ENCODE results near the gene PEA15.

PEA15 gene

GRCh38 chr1:160171354-160171753, 33.8 kb upstream of the PEA15 start:
- TF ChIP-seq MAX (IDR thresholded peaks at IDR 0.05; ENCODE audit: low read depth, low read length) (no peak), MYC (IDR thresholded peaks at IDR 0.05; ENCODE audit: low read depth, low read length) (no peak), CTCF (IDR thresholded peaks at IDR 0.05; ENCODE audit: low read depth, low read length) (no peak), POLR2A (IDR thresholded peaks at IDR 0.05; ENCODE audit: extremely low read depth, insufficient read length) (no peak)
- H3K4me3 ChIP-seq (ENCODE audit: low read depth, low read length), result no peak overlapping the region
- no peak for DNase-seq (ENCODE audit: low read depth)

GRCh38 chr1:160171980-160172379, 33.2 kb upstream of the PEA15 start:
- DNase-seq (ENCODE audit: low read depth), result no peak
- H3K4me3 ChIP-seq (ENCODE audit: low read depth, low read length), result no peak overlapping the region
- TF ChIP-seq CTCF (IDR thresholded peaks at IDR 0.05; ENCODE audit: low read depth, low read length), result no peak
- no peak for TF ChIP-seq MAX (IDR thresholded peaks at IDR 0.05; ENCODE audit: low read depth, low read length)
- no peak for TF ChIP-seq POLR2A (IDR thresholded peaks at IDR 0.05; ENCODE audit: extremely low read depth, insufficient read length)

GRCh38 chr1:160177231-160177630, 28.0 kb upstream of the PEA15 start:
- TF ChIP-seq POLR2A (IDR thresholded peaks at IDR 0.05; ENCODE audit: extremely low read depth, insufficient read length) (no peak), CTCF (IDR thresholded peaks at IDR 0.05; ENCODE audit: low read depth, low read length) (no peak), MYC (IDR thresholded peaks at IDR 0.05; ENCODE audit: low read depth, low read length) (no peak), MAX (IDR thresholded peaks at IDR 0.05; ENCODE audit: low read depth, low read length) (no peak)
- DNase-seq (ENCODE audit: low read depth), result no peak
- no peak overlapping the region for H3K4me3 ChIP-seq (ENCODE audit: low read depth, low read length)

GRCh38 chr1:160177667-160178066, 27.5 kb upstream of the PEA15 start:
- no peak for TF ChIP-seq POLR2A (IDR thresholded peaks at IDR 0.05; ENCODE audit: extremely low read depth, insufficient read length)
- TF ChIP-seq MAX (IDR thresholded peaks at IDR 0.05; ENCODE audit: low read depth, low read length), result no peak
- no peak for TF ChIP-seq CTCF (IDR thresholded peaks at IDR 0.05; ENCODE audit: low read depth, low read length)
- TF ChIP-seq MYC (IDR thresholded peaks at IDR 0.05; ENCODE audit: low read depth, low read length), result no peak
- no peak for DNase-seq (ENCODE audit: low read depth)
- no peak overlapping the region for H3K4me3 ChIP-seq (ENCODE audit: low read depth, low read length)

GRCh38 chr1:160178731-160179130, 26.5 kb upstream of the PEA15 start:
- no peak overlapping the region for H3K4me3 ChIP-seq (ENCODE audit: low read depth, low read length)
- TF ChIP-seq MYC (IDR thresholded peaks at IDR 0.05; ENCODE audit: low read depth, low read length) (no peak), POLR2A (IDR thresholded peaks at IDR 0.05; ENCODE audit: extremely low read depth, insufficient read length) (no peak), CTCF (IDR thresholded peaks at IDR 0.05; ENCODE audit: low read depth, low read length) (no peak), MAX (IDR thresholded peaks at IDR 0.05; ENCODE audit: low read depth, low read length) (no peak)
- DNase-seq (ENCODE audit: low read depth), result no peak

- no peak overlapping the region for H3K4me3 ChIP-seq (ENCODE audit: low read depth, low read length)
- TF ChIP-seq MAX (IDR thresholded peaks at IDR 0.05; ENCODE audit: low read depth, low read length) (no peak), MYC (IDR thresholded peaks at IDR 0.05; ENCODE audit: low read depth, low read length) (no peak), CTCF (IDR thresholded peaks at IDR 0.05; ENCODE audit: low read depth, low read length) (no peak), POLR2A (IDR thresholded peaks at IDR 0.05; ENCODE audit: extremely low read depth, insufficient read length) (no peak)
- DNase-seq (ENCODE audit: low read depth), result no peak
Observed at GRCh38 chr1:160179336-160179735, 25.8 kb upstream of the PEA15 start.
